SW 1271 (cell line): ENCODE results near the gene C1orf116.

Source experiments
- DNase-seq, 2 experiments: peaks; one replicate each; lab custom pipeline; 2025; lab: John Stamatoyannopoulos, UW

The C1orf116 gene

GRCh38 chr1:207034998-207035397, 2.4 kb upstream of the C1orf116 start:
- DNase-seq = peak in 1 of 2 experiments; percentile 2

GRCh38 chr1:207034208-207034607, 1.7 kb upstream of the C1orf116 start:
- DNase-seq = no peak

GRCh38 chr1:207033302-207033701, 746 bp upstream of the C1orf116 start:
- no peak for DNase-seq

GRCh38 chr1:207031632-207032264, 808 bp downstream of the C1orf116 start:
- DNase-seq = no peak

GRCh38 chr1:207031016-207031415, 1.5 kb downstream of the C1orf116 start:
- DNase-seq = no peak

- DNase-seq = no peak
Observed at GRCh38 chr1:207030522-207031009, 2.0 kb downstream of the C1orf116 start.

GRCh38 chr1:207029701-207030521, 2.6 kb downstream of the C1orf116 start:
- no peak for DNase-seq

GRCh38 chr1:207028884-207029650, 3.5 kb downstream of the C1orf116 start:
- no peak for DNase-seq

- DNase-seq = no peak
Observed at GRCh38 chr1:207027921-207028320, 4.6 kb downstream of the C1orf116 start.

GRCh38 chr1:207027206-207027777, 5.3 kb downstream of the C1orf116 start:
- no peak for DNase-seq

GRCh38 chr1:207026104-207026534, 6.4 kb downstream of the C1orf116 start:
- DNase-seq = no peak

- no peak for DNase-seq
Observed at GRCh38 chr1:207025146-207025880, 7.2 kb downstream of the C1orf116 start.

GRCh38 chr1:207024202-207025145, 8.1 kb downstream of the C1orf116 start:
- DNase-seq = no peak

- DNase-seq = no peak
Observed at GRCh38 chr1:207022996-207023679, 9.4 kb downstream of the C1orf116 start.

GRCh38 chr1:207021876-207022596, 10.5 kb downstream of the C1orf116 start:
- no peak for DNase-seq

- no peak for DNase-seq
Observed at GRCh38 chr1:207021139-207021861, 11.3 kb downstream of the C1orf116 start.

- DNase-seq = no peak
Observed at GRCh38 chr1:207020709-207021107, 11.8 kb downstream of the C1orf116 start.

GRCh38 chr1:207020065-207020708, 12.4 kb downstream of the C1orf116 start:
- DNase-seq = no peak
